Measurements from ENCODE around the gene TPGS1. TPM values are rescaled to one million over a fixed set of nuclear protein-coding genes. Genes with fewer than 3 reads are reported as not detected.

TPGS1 gene
- total RNA-seq, 1 donor from 2014 or later: 26.1 TPM

- H3K27ac Mint-ChIP-seq: peak within 1 kb of the TSS; percentile 97
- H3K4me3 Mint-ChIP-seq: peak within 1 kb of the TSS; percentile 94
- H3K4me1 Mint-ChIP-seq (ENCODE audit: unreplicated experiment): no peaks in the 10 kb centered on the region
- peaks cover 5% of the 10 kb centered on the region for H3K36me3 Mint-ChIP-seq
- peaks cover 8% of the 10 kb centered on the region for H3K27me3 Mint-ChIP-seq
- TF ChIP-seq, protein P1, sequence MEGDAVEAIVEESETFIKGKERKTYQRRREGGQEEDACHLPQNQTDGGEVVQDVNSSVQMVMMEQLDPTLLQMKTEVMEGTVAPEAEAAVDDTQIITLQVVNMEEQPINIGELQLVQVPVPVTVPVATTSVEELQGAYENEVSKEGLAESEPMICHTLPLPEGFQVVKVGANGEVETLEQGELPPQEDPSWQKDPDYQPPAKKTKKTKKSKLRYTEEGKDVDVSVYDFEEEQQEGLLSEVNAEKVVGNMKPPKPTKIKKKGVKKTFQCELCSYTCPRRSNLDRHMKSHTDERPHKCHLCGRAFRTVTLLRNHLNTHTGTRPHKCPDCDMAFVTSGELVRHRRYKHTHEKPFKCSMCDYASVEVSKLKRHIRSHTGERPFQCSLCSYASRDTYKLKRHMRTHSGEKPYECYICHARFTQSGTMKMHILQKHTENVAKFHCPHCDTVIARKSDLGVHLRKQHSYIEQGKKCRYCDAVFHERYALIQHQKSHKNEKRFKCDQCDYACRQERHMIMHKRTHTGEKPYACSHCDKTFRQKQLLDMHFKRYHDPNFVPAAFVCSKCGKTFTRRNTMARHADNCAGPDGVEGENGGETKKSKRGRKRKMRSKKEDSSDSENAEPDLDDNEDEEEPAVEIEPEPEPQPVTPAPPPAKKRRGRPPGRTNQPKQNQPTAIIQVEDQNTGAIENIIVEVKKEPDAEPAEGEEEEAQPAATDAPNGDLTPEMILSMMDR (conservative IDR thresholded peaks at IDR 0.05): no peak
- H3K9me3 Mint-ChIP-seq: no peaks in the 10 kb centered on the region
- DNase-seq (ENCODE audit: extremely low spot score, unreplicated experiment): no peak
These were observed 46.2 kb upstream of the TPGS1 start, which contains the start of gene SHC2 for GRCh38 chr19:460877-461720. TSS of gene SHC2 (minus strand) at chr19:461033. CDS start at chr19:460996, 37 bp downstream.

DNA sequence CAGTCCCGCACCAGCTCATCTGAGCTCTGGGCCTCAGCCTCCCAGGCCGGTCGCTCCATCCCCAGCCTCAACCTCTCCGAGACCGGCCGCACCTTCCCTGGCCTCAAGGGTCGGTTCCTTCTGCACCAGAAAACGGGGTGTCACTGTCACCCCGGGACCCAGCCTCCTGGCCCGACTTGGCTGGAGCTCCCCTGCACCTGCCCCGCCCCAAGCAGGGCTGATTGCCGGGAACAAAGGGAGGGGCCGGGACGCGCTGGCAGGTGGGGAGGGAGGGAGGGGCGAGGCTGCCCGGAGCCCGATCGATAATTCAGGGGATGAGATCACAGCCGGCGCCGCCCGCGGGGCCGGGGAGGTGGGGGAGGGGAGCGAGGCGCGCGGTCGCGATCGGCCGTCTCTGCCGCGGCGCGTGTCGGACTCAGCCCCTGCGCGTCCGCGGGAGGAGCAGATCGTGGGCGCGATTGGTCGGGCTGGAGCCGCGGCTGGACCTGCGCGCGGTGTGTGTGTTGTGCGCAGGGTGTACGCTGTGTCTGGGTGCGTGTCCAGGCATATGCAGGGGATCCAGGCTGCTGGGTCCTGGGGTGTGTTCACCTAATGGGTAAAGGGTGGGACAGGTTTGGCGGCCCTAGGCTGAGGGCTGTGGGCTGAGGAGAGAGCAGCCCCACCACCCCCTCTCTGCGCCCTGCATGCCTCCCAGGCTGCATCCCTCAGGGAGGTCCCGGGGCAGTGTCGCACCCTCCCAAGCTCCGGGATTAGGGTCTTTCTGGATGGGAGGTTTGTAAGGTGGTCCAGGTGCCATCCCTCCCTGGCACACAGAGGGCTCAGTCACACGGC lies 45.4 kb upstream of the TPGS1 start:
- H3K4me3 Mint-ChIP-seq: peak overlapping the region; percentile 88
- no peak for DNase-seq (ENCODE audit: extremely low spot score, unreplicated experiment)
- H3K4me1 Mint-ChIP-seq (ENCODE audit: unreplicated experiment): no peaks in the 10 kb centered on the region
- H3K27ac Mint-ChIP-seq: peak overlapping the region; percentile 81
- TF ChIP-seq, protein P1 (conservative IDR thresholded peaks at IDR 0.05): no peak
- H3K36me3 Mint-ChIP-seq: peaks cover 5% of the 10 kb centered on the region
- no peaks in the 10 kb centered on the region for H3K9me3 Mint-ChIP-seq
- H3K27me3 Mint-ChIP-seq: peaks cover 8% of the 10 kb centered on the region

- Mint-ChIP-seq H3K27ac (no peak overlapping the region), H3K36me3 (no peaks in the 10 kb centered on the region), H3K9me3 (no peaks in the 10 kb centered on the region), H3K27me3 (peaks cover 8% of the 10 kb centered on the region), H3K4me3 (peak overlapping the region; percentile 47), H3K4me1 (ENCODE audit: unreplicated experiment) (no peaks in the 10 kb centered on the region)
- DNase-seq (ENCODE audit: extremely low spot score, unreplicated experiment): no peak
- TF ChIP-seq, protein P1 (conservative IDR thresholded peaks at IDR 0.05): no peak
These were observed 43.7 kb upstream of the TPGS1 start for GRCh38 chr19:463483-464207.

DNA sequence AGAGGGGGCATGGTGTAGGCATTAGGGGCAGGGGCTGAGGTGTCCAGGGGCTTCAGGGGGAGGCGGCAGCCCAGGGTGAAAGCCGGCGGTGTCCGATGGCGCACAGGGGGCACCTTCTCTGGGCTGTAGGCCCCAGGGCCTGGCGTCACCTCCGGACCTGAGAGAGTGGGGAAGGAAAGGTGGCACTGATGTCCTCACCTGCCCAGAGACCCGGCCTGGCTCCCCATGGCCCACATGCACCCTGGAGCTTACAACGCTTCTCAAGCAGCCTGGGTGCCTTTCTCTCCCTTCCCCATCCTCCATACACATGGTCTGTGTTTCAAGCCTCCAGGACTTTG lies 43.1 kb upstream of the TPGS1 start:
- Mint-ChIP-seq H3K4me3 (no peak overlapping the region), H3K27ac (no peak overlapping the region), H3K36me3 (no peaks in the 10 kb centered on the region), H3K4me1 (ENCODE audit: unreplicated experiment) (no peaks in the 10 kb centered on the region), H3K9me3 (no peaks in the 10 kb centered on the region), H3K27me3 (peaks cover 8% of the 10 kb centered on the region)
- no peak for DNase-seq (ENCODE audit: extremely low spot score, unreplicated experiment)
- TF ChIP-seq, protein P1 (conservative IDR thresholded peaks at IDR 0.05): no peak

GRCh38 chr19:465056-465816 lies 42.1 kb upstream of the TPGS1 start:
- no peak for DNase-seq (ENCODE audit: extremely low spot score, unreplicated experiment)
- Mint-ChIP-seq H3K4me3 (no peak overlapping the region), H3K9me3 (no peaks in the 10 kb centered on the region), H3K36me3 (no peaks in the 10 kb centered on the region), H3K4me1 (ENCODE audit: unreplicated experiment) (no peaks in the 10 kb centered on the region), H3K27ac (no peak overlapping the region), H3K27me3 (peaks cover 2% of the 10 kb centered on the region)
- TF ChIP-seq, protein P1 (conservative IDR thresholded peaks at IDR 0.05): no peak
